T follicular helper cell (primary cell): ENCODE measurements around the gene TMEM147.
"Not testable (repeated sequence)": the region's sequence is repeated elsewhere in the genome, so short reads cannot be mapped to it uniquely, and the experiment has no call there.

Experiments used
- DNase-seq: peaks from one replicate; pipeline ENCODE4 v3.0.0-alpha.2; 2020; ENCODE audit warnings: low read depth

Gene TMEM147

GRCh38 chr19:35562776-35563175, 17.4 kb downstream of the TMEM147 start:
- DNase-seq, result no peak

GRCh38 chr19:35563207-35563829, 17.9 kb downstream of the TMEM147 start, which contains the start of gene ATP4A:
TSS of gene ATP4A (minus strand) at chr19:35563658. CDS start at chr19:35563629, 29 bp downstream.
- no peak for DNase-seq

- no peak for DNase-seq
Measured at GRCh38 chr19:35565016-35565856, 19.8 kb downstream of the TMEM147 start.

- DNase-seq, result no peak
Measured at GRCh38 chr19:35566738-35567137, 21.3 kb downstream of the TMEM147 start.

GRCh38 chr19:35569281-35569781, 23.9 kb downstream of the TMEM147 start:
- no peak for DNase-seq

GRCh38 chr19:35571406-35571965, 26.1 kb downstream of the TMEM147 start:
- no peak for DNase-seq

- DNase-seq, result no peak
Measured at GRCh38 chr19:35577918-35578317, 32.5 kb downstream of the TMEM147 start.

- no peak for DNase-seq
Measured at GRCh38 chr19:35578707-35579106, 33.3 kb downstream of the TMEM147 start.

- no peak for DNase-seq
Measured at GRCh38 chr19:35582760-35583159, 37.3 kb downstream of the TMEM147 start.

- DNase-seq, result no peak
Measured at GRCh38 chr19:35585848-35586247, 40.4 kb downstream of the TMEM147 start, which contains the start of gene PMIS2. TSS of gene PMIS2 (plus strand) at chr19:35586173. CDS start at chr19:35586260, 87 bp downstream.

GRCh38 chr19:35587321-35587720, 41.9 kb downstream of the TMEM147 start:
- DNase-seq, result no peak

GRCh38 chr19:35590875-35591274, 45.4 kb downstream of the TMEM147 start:
- DNase-seq, result no peak

- no peak for DNase-seq
Measured at GRCh38 chr19:35592226-35592625, 46.8 kb downstream of the TMEM147 start.

- not testable (repeated sequence) for DNase-seq
Measured at GRCh38 chr19:35595026-35595425, 49.6 kb downstream of the TMEM147 start.

- DNase-seq, result no peak
Measured at GRCh38 chr19:35595928-35596327, 50.5 kb downstream of the TMEM147 start.

- DNase-seq, result no peak
Measured at GRCh38 chr19:35596366-35596999, 51.1 kb downstream of the TMEM147 start.
